ENCODE data around the gene PEX14.

DNA sequence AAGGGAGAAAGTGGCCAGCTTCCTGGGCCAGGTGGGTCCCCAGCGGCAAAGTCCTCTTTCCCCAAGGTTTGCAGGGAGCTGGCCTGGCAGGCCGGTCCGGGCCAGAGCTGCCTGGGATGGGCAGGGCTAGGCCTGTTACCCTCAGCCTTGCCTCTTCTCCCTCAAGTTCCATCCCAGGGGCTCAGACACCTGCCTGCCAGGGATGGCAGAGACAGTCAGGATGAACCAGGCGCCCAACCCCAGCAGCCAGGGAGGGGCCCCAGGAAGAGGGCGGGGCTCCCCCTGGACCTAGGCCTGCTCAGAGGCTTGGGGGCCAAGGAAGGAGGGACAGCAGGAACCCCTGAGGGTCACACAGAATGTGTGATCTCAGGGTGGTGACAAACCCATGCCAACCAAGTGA lies 201.1 kb downstream of the PEX14 start:
- TF ChIP-seq CTCF (IDR thresholded peaks at IDR 0.05) (no peak), POLR2A (IDR thresholded peaks at IDR 0.05) (no peak)

Measured in heart left ventricle (tissue), 13 donors.